Memory B cell (primary cell): ENCODE results near the gene EFNA5.

Experiments used
- ATAC-seq: fragments of 150-1000 bp; cut with Tn5 transposase; 2 replicates; pipeline ENCODE4 v1.10.0; 2021; ENCODE audit warnings: low read depth, mild to moderate bottlenecking, moderate library complexity
- DNase-seq, 2 donors: peaks; one replicate each; pipeline ENCODE4 v3.0.0; 2022; ENCODE audit warnings: low spot score in 2 of 2
- H3K27ac Mint-ChIP-seq: one replicate; pipeline ENCODE4 v1.8.0; 2022; ENCODE audit warnings: mild to moderate bottlenecking, moderate library complexity, mixed read lengths
- H3K27me3 Mint-ChIP-seq: one replicate; pipeline ENCODE4 v1.8.0; 2022; ENCODE audit warnings: mixed read lengths
- H3K36me3 Mint-ChIP-seq: one replicate; pipeline ENCODE4 v1.8.0; 2022; ENCODE audit warnings: mild to moderate bottlenecking, mixed read lengths
- H3K4me1 Mint-ChIP-seq: one replicate; pipeline ENCODE4 v1.8.0; 2022; ENCODE audit warnings: mixed read lengths
- H3K4me3 Mint-ChIP-seq: one replicate; pipeline ENCODE4 v1.8.0; 2022; ENCODE audit warnings: mild to moderate bottlenecking, moderate library complexity, mixed read lengths
- H3K9me3 Mint-ChIP-seq: one replicate; pipeline ENCODE4 v1.8.0; 2022; ENCODE audit warnings: mixed read lengths

Gene EFNA5

DNA sequence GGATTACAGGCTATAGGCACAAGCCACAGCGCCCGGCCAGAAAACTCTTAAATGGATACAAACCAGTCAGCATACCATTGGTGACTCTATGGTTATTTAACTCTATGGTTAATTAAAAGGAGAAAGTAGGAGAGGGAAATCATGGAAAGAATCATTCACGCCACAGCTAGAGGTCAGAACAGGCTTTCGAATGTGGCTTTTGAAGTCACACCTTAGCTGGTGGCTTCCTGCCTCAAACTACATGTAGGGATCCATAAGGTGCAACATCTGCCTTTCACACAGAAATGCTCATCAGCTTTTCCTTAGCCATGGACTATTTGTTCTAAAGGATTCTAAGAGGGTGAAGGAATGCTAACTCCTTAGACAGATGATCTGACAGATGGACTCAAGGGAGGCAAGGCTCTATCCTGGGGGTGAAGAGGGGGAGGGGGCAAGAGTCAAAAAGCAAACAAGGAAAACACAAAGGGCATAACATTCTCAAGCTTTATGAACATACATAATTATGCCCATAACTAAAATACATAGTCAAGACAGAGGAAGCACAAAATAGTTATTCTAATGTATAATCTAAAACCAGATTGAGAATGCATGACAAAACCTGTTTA is 130.9 kb downstream of the EFNA5 start:
- ATAC-seq, result no peak
- no peak for DNase-seq
- Mint-ChIP-seq H3K27me3 (peaks cover 5% of the 10 kb centered on the region), H3K4me1 (no peaks in the 10 kb centered on the region), H3K36me3 (no peaks in the 10 kb centered on the region), H3K4me3 (no peak overlapping the region), H3K27ac (no peak overlapping the region), H3K9me3 (no peaks in the 10 kb centered on the region)

- Mint-ChIP-seq H3K36me3 (no peaks in the 10 kb centered on the region), H3K27ac (no peak overlapping the region), H3K9me3 (no peaks in the 10 kb centered on the region), H3K27me3 (peaks cover 5% of the 10 kb centered on the region), H3K4me3 (no peak overlapping the region), H3K4me1 (no peaks in the 10 kb centered on the region)
- ATAC-seq, result no peak
- no peak for DNase-seq
Measured at GRCh38 chr5:107538805-107539445, 131.8 kb downstream of the EFNA5 start.

- no peak for ATAC-seq
- no peak overlapping the region for H3K27ac Mint-ChIP-seq
- no peaks in the 10 kb centered on the region for H3K4me1 Mint-ChIP-seq
- no peak overlapping the region for H3K4me3 Mint-ChIP-seq
- DNase-seq, result no peak
- no peaks in the 10 kb centered on the region for H3K9me3 Mint-ChIP-seq
- no peaks in the 10 kb centered on the region for H3K36me3 Mint-ChIP-seq
- H3K27me3 Mint-ChIP-seq, result peaks cover 5% of the 10 kb centered on the region
Measured at GRCh38 chr5:107538331-107538730, 132.4 kb downstream of the EFNA5 start.

DNA sequence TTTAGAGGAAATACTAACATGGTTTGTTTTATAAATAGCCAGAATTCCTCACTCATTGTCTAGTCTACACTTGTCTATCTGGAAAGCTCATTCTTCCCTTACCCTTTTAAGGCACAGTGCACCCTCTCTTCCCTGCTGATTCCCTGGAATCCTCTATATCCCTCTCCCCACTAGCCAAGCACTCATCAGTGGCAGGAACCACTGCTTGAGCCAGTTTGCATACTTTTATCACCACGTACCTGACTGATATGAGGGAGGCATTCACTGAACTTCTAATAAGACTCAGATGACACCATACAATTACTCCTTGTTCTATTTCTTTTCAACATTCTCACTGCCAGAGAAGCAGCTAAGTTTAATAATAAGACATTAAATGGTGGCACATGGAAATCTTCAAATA is 134.9 kb downstream of the EFNA5 start:
- no peaks in the 10 kb centered on the region for H3K36me3 Mint-ChIP-seq
- H3K27me3 Mint-ChIP-seq, result peaks cover 5% of the 10 kb centered on the region
- H3K4me1 Mint-ChIP-seq, result no peaks in the 10 kb centered on the region
- no peaks in the 10 kb centered on the region for H3K9me3 Mint-ChIP-seq
- H3K27ac Mint-ChIP-seq, result no peak overlapping the region
- ATAC-seq (no peak), DNase-seq (no peak)
- no peak overlapping the region for H3K4me3 Mint-ChIP-seq

GRCh38 chr5:107533910-107534876 is 136.5 kb downstream of the EFNA5 start:
- Mint-ChIP-seq H3K4me3 (no peak overlapping the region), H3K9me3 (no peaks in the 10 kb centered on the region), H3K27ac (no peak overlapping the region), H3K4me1 (no peaks in the 10 kb centered on the region), H3K36me3 (no peaks in the 10 kb centered on the region), H3K27me3 (peaks cover 4% of the 10 kb centered on the region)
- no peak for DNase-seq
- ATAC-seq, result no peak

DNA sequence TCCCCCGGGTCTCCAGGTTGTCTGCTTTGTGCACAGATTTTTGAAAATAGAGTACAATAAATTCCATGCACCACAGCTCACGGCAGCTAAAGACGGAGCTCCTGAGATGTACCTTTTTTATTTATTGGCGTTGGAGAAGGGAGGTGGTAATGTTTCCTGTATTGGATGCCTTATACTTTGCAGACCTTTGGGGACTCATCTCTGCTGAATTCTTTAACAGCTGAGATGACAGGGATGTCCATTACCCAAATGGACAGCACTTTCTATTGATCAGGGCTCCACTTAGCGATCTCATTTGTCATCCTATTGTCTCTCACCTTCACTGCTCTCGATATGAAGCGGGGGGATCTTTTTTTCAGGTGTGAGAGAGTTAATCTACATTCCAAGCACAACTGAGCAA is 137.8 kb downstream of the EFNA5 start:
- no peak for DNase-seq
- H3K4me3 Mint-ChIP-seq, result no peak overlapping the region
- H3K36me3 Mint-ChIP-seq, result no peaks in the 10 kb centered on the region
- ATAC-seq, result no peak
- no peaks in the 10 kb centered on the region for H3K4me1 Mint-ChIP-seq
- no peaks in the 10 kb centered on the region for H3K9me3 Mint-ChIP-seq
- H3K27ac Mint-ChIP-seq, result no peak overlapping the region
- peaks cover 1% of the 10 kb centered on the region for H3K27me3 Mint-ChIP-seq

DNA sequence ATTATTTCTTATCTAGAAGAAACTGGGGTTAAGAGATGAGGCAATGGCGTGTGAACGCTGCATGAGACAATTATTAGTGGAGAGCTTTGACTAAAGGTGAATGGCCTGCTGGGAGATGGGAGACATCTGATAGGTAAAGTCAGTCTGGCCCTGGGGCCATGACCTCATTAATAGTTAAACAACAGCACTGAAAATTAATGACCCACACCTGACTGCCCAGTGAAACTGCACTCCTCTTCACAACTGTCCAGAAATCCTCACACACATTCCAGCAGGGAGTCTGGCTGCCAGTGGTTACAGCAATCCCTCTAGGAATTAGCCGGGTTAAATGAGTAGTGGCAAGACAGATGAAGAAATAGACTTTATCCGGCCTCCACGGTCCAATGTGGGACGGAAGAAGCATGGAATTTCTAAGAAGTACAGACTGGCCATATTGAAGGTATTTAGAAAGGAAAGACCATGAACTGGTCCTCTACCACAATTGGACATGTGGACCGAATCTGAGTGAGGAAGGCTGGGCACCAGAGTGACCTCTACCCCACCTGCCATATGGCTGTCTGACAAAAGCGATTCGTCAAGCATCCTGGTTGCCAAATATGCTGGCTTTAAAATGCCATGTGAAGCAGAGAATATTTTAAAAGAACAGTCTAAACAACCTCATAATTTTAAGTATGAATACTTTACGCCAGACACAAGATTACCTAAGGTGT is 138.4 kb downstream of the EFNA5 start:
- DNase-seq (no peak), ATAC-seq (no peak)
- Mint-ChIP-seq H3K4me3 (no peak overlapping the region), H3K27ac (no peak overlapping the region), H3K4me1 (no peaks in the 10 kb centered on the region), H3K27me3 (peaks cover 1% of the 10 kb centered on the region), H3K36me3 (no peaks in the 10 kb centered on the region), H3K9me3 (no peaks in the 10 kb centered on the region)

DNA sequence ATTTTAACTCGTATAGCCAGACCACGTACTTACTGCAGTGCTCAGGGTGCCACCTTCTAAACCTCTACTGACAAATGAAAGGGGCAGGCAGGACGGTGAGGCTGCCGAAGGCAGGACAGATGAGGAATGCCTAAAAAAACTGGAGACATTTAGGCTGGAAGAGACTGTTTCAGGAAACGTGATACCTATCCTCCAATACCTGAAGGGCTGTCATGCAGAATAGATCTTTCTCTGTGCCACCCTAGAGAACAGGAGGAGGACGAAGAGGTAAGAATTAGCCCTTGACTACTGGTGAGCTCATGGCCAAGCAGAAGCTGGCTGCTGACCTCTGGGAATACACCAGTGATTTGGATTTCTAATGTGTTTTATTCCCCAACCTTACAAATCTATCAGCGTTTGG is 139.4 kb downstream of the EFNA5 start:
- ATAC-seq, result no peak
- DNase-seq, result no peak
- no peak overlapping the region for H3K4me3 Mint-ChIP-seq

DNA sequence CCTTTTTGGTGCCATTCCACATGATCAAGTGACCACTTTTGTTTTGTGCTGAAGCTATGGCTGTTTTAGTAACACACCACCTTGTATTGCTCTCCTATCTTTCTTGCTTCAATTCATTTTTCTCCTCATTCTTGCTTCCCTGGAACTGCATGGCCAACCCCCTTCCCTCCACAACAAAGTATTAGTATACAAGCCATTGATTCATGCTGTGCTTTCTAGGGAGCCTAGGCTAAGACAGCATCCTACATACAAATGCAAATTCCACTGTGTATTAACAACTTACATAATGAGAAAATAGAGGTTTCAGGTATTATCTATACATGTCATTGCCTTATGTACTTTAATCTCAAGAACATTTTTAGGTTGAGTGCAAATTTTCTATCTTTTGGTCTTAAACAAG is 141.1 kb downstream of the EFNA5 start:
- no peaks in the 10 kb centered on the region for H3K9me3 Mint-ChIP-seq
- no peak for ATAC-seq
- no peaks in the 10 kb centered on the region for H3K4me1 Mint-ChIP-seq
- DNase-seq, result no peak
- H3K27ac Mint-ChIP-seq, result no peak overlapping the region
- peaks cover 3% of the 10 kb centered on the region for H3K27me3 Mint-ChIP-seq
- H3K36me3 Mint-ChIP-seq, result no peaks in the 10 kb centered on the region
- no peak overlapping the region for H3K4me3 Mint-ChIP-seq

More for the DNA sequence above, 139.4 kb downstream of the EFNA5 start:
- H3K36me3 Mint-ChIP-seq, result no peaks in the 10 kb centered on the region
- H3K27me3 Mint-ChIP-seq, result peaks cover 1% of the 10 kb centered on the region
- H3K9me3 Mint-ChIP-seq, result no peaks in the 10 kb centered on the region
- H3K4me1 Mint-ChIP-seq, result no peaks in the 10 kb centered on the region
- H3K27ac Mint-ChIP-seq, result no peak overlapping the region

DNA sequence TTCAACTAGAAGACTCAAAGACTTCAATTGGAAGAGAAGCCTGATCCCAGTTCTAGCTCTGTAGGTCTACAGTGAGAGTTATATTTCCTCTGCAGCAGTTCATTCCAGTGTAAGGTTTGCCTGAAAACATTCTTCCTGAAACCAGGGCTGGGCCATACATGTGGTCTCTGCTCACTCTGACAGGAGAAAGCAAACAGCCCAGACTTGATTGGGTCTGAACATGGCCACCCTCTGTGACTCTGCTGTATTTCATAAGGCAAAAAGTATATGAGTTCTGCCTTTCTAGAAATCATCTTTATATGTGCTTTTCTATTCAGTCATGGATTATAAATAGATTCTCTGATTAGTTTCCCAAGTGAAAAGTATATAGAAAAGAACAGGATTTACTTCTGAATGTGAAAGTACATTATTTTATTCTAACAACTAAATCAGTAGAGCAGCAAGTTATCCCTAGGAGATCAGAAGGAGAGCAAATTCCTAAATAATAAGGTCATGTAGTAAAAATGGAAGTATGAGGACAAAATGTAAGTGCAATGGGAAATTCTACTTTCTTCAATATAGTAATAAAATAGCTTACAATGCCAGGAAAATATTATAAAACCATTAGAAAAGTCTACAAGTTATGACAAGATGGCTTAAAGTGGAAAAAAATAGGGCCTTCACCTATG is 144.3 kb downstream of the EFNA5 start:
- no peak for ATAC-seq
- Mint-ChIP-seq H3K4me3 (no peak overlapping the region), H3K4me1 (no peaks in the 10 kb centered on the region)

DNA sequence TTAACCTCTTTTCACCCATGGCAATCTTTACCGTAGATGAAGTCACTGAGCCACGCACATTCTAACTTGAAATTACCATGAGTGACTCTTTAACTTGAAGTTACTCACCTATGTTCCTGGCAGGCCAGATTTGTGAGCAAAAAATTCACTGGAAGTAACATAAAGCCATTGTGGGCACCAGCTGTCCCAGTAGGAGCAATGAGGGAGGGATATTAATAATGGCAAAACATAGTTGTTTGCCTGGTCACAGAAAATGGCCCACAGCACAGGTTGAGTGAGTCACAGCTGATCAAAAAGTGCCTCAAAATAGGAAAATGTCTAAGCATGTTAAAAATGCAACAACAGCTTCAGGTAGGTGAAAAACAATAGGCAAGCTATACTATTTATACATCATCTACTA is 146.6 kb downstream of the EFNA5 start:
- ATAC-seq, result no peak
- Mint-ChIP-seq H3K4me3 (no peak overlapping the region), H3K9me3 (no peaks in the 10 kb centered on the region), H3K27me3 (peaks cover 2% of the 10 kb centered on the region), H3K27ac (no peak overlapping the region), H3K4me1 (no peaks in the 10 kb centered on the region), H3K36me3 (no peaks in the 10 kb centered on the region)
- no peak for DNase-seq

More for the DNA sequence above, 144.3 kb downstream of the EFNA5 start:
- no peak for DNase-seq
- Mint-ChIP-seq H3K27ac (no peak overlapping the region), H3K9me3 (no peaks in the 10 kb centered on the region), H3K36me3 (no peaks in the 10 kb centered on the region), H3K27me3 (peaks cover 3% of the 10 kb centered on the region)

DNA sequence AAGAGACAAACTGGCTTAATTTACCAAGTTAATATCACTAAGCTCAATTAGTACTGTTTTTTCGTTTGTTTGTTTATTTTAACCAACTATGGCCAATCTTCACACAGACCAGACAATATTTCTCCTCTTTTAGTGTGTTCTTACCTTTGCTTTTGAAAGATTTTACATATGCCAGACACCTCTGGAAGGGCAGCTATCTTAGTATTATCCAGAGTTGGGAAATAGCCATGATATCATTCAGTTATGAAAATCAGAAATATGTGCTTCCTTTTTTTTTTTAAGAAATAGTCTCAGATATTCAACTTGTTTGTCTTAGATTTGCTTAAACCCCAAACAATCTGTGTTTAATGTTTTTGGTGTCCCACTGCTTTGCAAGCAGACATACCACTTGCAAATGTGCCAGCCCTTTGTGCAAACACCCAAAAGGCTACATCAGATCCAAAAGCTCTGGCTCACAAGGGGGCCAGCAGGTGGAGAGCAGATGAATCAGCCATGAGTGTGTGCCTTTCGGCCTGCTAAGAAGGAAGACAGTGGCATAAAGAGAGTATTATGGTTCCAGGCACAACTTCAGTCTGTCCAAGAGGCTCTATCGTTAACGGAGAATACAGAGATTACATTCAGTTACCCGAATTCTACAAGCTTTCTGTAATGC is 147.6 kb downstream of the EFNA5 start:
- ATAC-seq, result no peak
- DNase-seq, result no peak
- Mint-ChIP-seq H3K27ac (no peak overlapping the region), H3K9me3 (no peaks in the 10 kb centered on the region), H3K4me3 (no peak overlapping the region), H3K36me3 (no peaks in the 10 kb centered on the region), H3K27me3 (peaks cover 2% of the 10 kb centered on the region), H3K4me1 (no peaks in the 10 kb centered on the region)

DNA sequence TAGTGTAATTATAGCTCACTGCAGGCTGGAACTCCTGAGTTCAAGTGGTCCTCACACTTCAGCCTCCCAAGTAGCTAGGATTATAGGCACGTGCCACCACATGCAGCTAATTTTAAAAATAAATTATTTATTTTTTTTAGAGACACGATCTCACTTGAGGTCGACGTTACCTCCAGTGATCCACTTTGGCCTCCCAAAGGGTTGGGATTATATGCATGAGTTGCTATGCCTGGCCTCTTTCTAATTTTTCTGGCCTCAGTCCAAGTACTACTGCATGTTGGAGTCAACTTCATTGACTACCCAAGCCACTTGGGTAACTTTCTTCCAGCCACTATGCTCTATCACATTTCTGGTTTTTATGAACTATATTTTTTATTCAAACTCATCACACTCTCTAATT is 148.3 kb downstream of the EFNA5 start:
- Mint-ChIP-seq H3K4me3 (no peak overlapping the region), H3K27ac (no peak overlapping the region), H3K9me3 (no peaks in the 10 kb centered on the region), H3K4me1 (no peaks in the 10 kb centered on the region), H3K36me3 (no peaks in the 10 kb centered on the region), H3K27me3 (peaks cover 2% of the 10 kb centered on the region)
- DNase-seq (no peak), ATAC-seq (no peak)
